ENCODE results near the gene TAOK1. TPM values are rescaled to one million over a fixed set of nuclear protein-coding genes. Genes with fewer than 3 reads are reported as not detected.

Gene TAOK1
- total RNA-seq, 1 experiment from 2014 or later = 87.1 TPM

DNA sequence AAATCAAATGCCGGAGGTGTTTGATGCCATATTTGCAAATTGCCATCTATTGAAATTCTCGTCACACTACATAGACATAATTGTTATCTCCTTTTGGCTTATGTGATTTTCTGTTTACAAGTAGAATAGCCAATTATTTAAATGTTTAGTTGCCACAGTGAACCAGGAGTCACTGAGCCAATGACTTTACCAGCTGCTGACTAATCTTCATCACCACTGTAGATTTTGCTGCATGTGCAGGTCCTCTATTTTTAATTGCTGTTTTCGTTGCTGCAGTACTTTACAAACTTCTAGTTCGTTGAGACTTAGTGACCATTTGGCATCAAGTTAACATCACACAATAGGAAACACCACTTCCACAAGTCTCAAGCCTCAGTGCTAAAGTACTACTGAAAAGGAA is 153.9 kb downstream of the TAOK1 start:
- no peak for ATAC-seq
- H3K27ac Mint-ChIP-seq = no peak overlapping the region; the same call in 1 of the 2 replicates

DNA sequence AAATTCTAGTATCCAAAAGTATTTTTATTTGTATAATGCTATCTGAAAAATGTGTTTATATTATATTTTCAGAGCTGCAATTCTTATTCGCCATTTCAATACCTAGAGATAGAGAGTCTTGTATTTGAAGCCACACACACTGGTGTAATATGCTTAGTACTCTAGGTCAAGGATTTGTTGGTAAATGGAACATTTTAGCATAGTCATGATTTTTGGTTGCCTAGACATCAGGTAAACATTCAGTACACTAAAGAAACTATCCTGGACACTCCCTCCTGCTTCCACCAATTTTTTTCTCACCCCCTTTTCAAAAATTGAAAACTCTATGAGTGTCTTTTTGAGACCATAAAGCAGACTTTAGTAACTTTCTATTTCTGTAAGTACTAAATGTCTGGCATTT is 155.9 kb downstream of the TAOK1 start:
- no peak for ATAC-seq
- TF ChIP-seq FOXP1 (CRISPR knock-in tag; IDR thresholded peaks at IDR 0.05; ENCODE audit: borderline replicate concordance) (no peak), HMGA2 (CRISPR knock-in tag; IDR thresholded peaks at IDR 0.05) (no peak), TCF7 (CRISPR knock-in tag; IDR thresholded peaks at IDR 0.05; ENCODE audit: low read depth) (no peak), ZNF416 (CRISPR knock-in tag; IDR thresholded peaks at IDR 0.05) (no peak), ZNF423 (CRISPR knock-in tag; IDR thresholded peaks at IDR 0.05) (no peak), ZNF671 (CRISPR knock-in tag; IDR thresholded peaks at IDR 0.05) (no peak), RORB (CRISPR knock-in tag; IDR thresholded peaks at IDR 0.05) (no peak)
- TF ChIP-seq, protein P1, sequence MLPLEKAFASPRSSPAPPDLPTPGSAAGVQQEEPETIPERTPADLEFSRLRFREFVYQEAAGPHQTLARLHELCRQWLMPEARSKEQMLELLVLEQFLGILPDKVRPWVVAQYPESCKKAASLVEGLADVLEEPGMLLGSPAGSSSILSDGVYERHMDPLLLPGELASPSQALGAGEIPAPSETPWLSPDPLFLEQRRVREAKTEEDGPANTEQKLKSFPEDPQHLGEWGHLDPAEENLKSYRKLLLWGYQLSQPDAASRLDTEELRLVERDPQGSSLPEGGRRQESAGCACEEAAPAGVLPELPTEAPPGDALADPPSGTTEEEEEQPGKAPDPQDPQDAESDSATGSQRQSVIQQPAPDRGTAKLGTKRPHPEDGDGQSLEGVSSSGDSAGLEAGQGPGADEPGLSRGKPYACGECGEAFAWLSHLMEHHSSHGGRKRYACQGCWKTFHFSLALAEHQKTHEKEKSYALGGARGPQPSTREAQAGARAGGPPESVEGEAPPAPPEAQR (CRISPR knock-in tag; IDR thresholded peaks at IDR 0.05) = no peak
- TF ChIP-seq, protein P2, sequence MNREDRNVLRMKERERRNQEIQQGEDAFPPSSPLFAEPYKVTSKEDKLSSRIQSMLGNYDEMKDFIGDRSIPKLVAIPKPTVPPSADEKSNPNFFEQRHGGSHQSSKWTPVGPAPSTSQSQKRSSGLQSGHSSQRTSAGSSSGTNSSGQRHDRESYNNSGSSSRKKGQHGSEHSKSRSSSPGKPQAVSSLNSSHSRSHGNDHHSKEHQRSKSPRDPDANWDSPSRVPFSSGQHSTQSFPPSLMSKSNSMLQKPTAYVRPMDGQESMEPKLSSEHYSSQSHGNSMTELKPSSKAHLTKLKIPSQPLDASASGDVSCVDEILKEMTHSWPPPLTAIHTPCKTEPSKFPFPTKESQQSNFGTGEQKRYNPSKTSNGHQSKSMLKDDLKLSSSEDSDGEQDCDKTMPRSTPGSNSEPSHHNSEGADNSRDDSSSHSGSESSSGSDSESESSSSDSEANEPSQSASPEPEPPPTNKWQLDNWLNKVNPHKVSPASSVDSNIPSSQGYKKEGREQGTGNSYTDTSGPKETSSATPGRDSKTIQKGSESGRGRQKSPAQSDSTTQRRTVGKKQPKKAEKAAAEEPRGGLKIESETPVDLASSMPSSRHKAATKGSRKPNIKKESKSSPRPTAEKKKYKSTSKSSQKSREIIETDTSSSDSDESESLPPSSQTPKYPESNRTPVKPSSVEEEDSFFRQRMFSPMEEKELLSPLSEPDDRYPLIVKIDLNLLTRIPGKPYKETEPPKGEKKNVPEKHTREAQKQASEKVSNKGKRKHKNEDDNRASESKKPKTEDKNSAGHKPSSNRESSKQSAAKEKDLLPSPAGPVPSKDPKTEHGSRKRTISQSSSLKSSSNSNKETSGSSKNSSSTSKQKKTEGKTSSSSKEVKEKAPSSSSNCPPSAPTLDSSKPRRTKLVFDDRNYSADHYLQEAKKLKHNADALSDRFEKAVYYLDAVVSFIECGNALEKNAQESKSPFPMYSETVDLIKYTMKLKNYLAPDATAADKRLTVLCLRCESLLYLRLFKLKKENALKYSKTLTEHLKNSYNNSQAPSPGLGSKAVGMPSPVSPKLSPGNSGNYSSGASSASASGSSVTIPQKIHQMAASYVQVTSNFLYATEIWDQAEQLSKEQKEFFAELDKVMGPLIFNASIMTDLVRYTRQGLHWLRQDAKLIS (CRISPR knock-in tag; IDR thresholded peaks at IDR 0.05; ENCODE audit: borderline replicate concordance) = no peak
- TF ChIP-seq, protein P3, sequence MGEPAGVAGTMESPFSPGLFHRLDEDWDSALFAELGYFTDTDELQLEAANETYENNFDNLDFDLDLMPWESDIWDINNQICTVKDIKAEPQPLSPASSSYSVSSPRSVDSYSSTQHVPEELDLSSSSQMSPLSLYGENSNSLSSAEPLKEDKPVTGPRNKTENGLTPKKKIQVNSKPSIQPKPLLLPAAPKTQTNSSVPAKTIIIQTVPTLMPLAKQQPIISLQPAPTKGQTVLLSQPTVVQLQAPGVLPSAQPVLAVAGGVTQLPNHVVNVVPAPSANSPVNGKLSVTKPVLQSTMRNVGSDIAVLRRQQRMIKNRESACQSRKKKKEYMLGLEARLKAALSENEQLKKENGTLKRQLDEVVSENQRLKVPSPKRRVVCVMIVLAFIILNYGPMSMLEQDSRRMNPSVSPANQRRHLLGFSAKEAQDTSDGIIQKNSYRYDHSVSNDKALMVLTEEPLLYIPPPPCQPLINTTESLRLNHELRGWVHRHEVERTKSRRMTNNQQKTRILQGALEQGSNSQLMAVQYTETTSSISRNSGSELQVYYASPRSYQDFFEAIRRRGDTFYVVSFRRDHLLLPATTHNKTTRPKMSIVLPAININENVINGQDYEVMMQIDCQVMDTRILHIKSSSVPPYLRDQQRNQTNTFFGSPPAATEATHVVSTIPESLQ (CRISPR knock-in tag; IDR thresholded peaks at IDR 0.05) = no peak

More for the DNA sequence above, 153.9 kb downstream of the TAOK1 start:
- CTCF ChIA-PET = no interaction called here
- peaks cover 4% of the 10 kb centered on the region for H3K4me1 Mint-ChIP-seq
- peaks cover 21% of the 10 kb centered on the region for H3K36me3 Mint-ChIP-seq
- H3K4me3 Mint-ChIP-seq = no peak overlapping the region
- H3K27me3 Mint-ChIP-seq (ENCODE audit: low read depth) = no peaks in the 10 kb centered on the region
- no peaks in the 10 kb centered on the region for H3K9me3 Mint-ChIP-seq
- TF ChIP-seq FOXP1 (CRISPR knock-in tag; IDR thresholded peaks at IDR 0.05; ENCODE audit: borderline replicate concordance) (no peak), NR1H2 (CRISPR knock-in tag; IDR thresholded peaks at IDR 0.05) (no peak), TP53 (CRISPR knock-in tag; IDR thresholded peaks at IDR 0.05) (no peak), NFYB (CRISPR knock-in tag; conservative IDR thresholded peaks at IDR 0.05; ENCODE audit: low read depth) (no peak), FOXJ3 (CRISPR knock-in tag; IDR thresholded peaks at IDR 0.05; ENCODE audit: borderline replicate concordance) (no peak), FOXK1 (CRISPR knock-in tag; IDR thresholded peaks at IDR 0.05) (no peak), EMX1 (CRISPR knock-in tag; IDR thresholded peaks at IDR 0.05) (no peak)
- TF ChIP-seq, protein P2 (CRISPR knock-in tag; IDR thresholded peaks at IDR 0.05; ENCODE audit: borderline replicate concordance) = no peak
- TF ChIP-seq, protein P4, sequence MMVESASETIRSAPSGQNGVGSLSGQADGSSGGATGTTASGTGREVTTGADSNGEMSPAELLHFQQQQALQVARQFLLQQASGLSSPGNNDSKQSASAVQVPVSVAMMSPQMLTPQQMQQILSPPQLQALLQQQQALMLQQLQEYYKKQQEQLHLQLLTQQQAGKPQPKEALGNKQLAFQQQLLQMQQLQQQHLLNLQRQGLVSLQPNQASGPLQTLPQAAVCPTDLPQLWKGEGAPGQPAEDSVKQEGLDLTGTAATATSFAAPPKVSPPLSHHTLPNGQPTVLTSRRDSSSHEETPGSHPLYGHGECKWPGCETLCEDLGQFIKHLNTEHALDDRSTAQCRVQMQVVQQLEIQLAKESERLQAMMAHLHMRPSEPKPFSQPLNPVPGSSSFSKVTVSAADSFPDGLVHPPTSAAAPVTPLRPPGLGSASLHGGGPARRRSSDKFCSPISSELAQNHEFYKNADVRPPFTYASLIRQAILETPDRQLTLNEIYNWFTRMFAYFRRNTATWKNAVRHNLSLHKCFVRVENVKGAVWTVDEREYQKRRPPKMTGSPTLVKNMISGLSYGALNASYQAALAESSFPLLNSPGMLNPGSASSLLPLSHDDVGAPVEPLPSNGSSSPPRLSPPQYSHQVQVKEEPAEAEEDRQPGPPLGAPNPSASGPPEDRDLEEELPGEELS (CRISPR knock-in tag; IDR thresholded peaks at IDR 0.05) = no peak
- TF ChIP-seq, protein P5, sequence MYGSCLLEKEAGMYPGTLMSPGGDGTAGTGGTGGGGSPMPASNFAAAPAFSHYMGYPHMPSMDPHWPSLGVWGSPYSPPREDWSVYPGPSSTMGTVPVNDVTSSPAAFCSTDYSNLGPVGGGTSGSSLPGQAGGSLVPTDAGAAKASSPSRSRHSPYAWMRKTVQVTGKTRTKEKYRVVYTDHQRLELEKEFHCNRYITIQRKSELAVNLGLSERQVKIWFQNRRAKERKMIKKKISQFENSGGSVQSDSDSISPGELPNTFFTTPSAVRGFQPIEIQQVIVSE (CRISPR knock-in tag; IDR thresholded peaks at IDR 0.05; ENCODE audit: borderline replicate concordance) = no peak
- TF ChIP-seq, protein P6, sequence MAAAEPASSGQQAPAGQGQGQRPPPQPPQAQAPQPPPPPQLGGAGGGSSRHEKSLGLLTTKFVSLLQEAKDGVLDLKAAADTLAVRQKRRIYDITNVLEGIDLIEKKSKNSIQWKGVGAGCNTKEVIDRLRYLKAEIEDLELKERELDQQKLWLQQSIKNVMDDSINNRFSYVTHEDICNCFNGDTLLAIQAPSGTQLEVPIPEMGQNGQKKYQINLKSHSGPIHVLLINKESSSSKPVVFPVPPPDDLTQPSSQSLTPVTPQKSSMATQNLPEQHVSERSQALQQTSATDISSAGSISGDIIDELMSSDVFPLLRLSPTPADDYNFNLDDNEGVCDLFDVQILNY (CRISPR knock-in tag; IDR thresholded peaks at IDR 0.05) = no peak
- DNase-seq (ENCODE audit: low spot score) = no peak
- POLR2A ChIA-PET = no interaction called here

More for the DNA sequence above, 155.9 kb downstream of the TAOK1 start:
- H3K9me3 Mint-ChIP-seq = no peaks in the 10 kb centered on the region
- ChIA-PET POLR2A (no interaction called here), CTCF (interaction anchor here (0.6 kb wide), 1 partner anchor 155 kb away, joined by 3 read pairs; no protein-coding TSS in a partner anchor)
- no peak for DNase-seq (ENCODE audit: low spot score)
- peaks cover 17% of the 10 kb centered on the region for H3K36me3 Mint-ChIP-seq
- H3K27ac Mint-ChIP-seq = no peak overlapping the region
- H3K4me3 Mint-ChIP-seq = no peak overlapping the region
- H3K27me3 Mint-ChIP-seq (ENCODE audit: low read depth) = no peaks in the 10 kb centered on the region
- peaks cover 18% of the 10 kb centered on the region for H3K4me1 Mint-ChIP-seq
